Thoracic aorta (tissue), 2 donors: Measurements from ENCODE around the gene ATP1A1. TPM values are rescaled to one million over a fixed set of nuclear protein-coding genes. Genes with fewer than 3 reads are reported as not detected.

Experiments used
- ATAC-seq: fragments of 150-250 bp; one replicate; pipeline ENCODE4 v1.8.0; 2017; ENCODE audit warnings: low read depth; ENCODE audit not compliant: insufficient number of reproducible peaks, low FRiP score
- DNase-seq: peaks from one replicate; pipeline ENCODE4 v3.0.0-alpha.2; 2020; ENCODE audit warnings: low spot score
- H3K27ac ChIP-seq, 2 donors: fragments of 200-600 bp; sonication (generic); 1 replicate in 1 of 2; 2 replicates in 1 of 2; pipeline ENCODE4 v1.5.1; 2016; ENCODE audit warnings: mild to moderate bottlenecking in 2 of 2, moderate library complexity in 2 of 2
- H3K27me3 ChIP-seq: fragments of 200-600 bp; sonication (generic); replicated peaks from 2 replicates; pipeline ENCODE4 v1.6.0; 2016; ENCODE audit warnings: mild to moderate bottlenecking; ENCODE audit not compliant: insufficient read depth
- H3K36me3 ChIP-seq: fragments of 200-600 bp; sonication (generic); one replicate; pipeline ENCODE4 v1.5.1; 2016
- H3K4me1 ChIP-seq, 2 donors: fragments of 200-600 bp; sonication (generic); 1 replicate in 1 of 2; 2 replicates in 1 of 2; pipeline versions ENCODE4 v1.5.1 to v1.6.0; 2016; ENCODE audit warnings: low read depth in 2 of 2, mild to moderate bottlenecking in 1 of 2; ENCODE audit not compliant: control insufficient read depth in 1 of 2
- H3K4me3 ChIP-seq: fragments of 200-600 bp; sonication (generic); 2 replicates; pipeline ENCODE4 v1.5.1; 2016; ENCODE audit warnings: mild to moderate bottlenecking
- H3K9me3 ChIP-seq: fragments of 200-600 bp; sonication (generic); 2 replicates; pipeline ENCODE4 v1.5.1; 2016
- total RNA-seq, 2 donors: library from RNA; depleted of rRNA; stranded (reverse); fragments of >200 nt; gene quantifications; one replicate each; pipeline versions ENCODE4 v1.1.0 to v1.2.3, GENCODE V29; 2016
- TF ChIP-seq, protein P1 (sequence below): fragments of 200-600 bp; sonication (generic); IDR thresholded peaks from one replicate; pipeline ENCODE4 v1.5.1; 2019; ENCODE audit warnings: antibody characterized with exemption

Gene ATP1A1
- total RNA-seq, 2 donors from 2014 or later = 244 to 310 TPM

DNA sequence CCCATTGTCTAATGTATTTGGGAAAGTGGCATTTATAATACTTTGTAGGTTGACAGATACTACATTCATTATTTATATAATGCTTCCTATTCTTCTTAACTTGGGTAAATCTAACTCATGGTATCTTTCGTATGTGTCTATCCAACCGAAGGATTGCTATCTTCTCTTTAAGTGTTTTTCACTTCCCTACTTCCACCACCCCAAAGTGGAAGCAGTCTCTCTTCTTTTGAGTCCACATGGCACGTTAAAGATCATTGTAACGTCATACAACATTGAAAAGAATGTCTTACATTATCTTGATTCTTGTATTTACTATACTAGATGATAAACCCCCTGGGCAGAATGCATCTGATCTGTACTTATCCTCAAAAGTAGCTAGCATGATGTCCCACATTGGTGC is 21.2 kb downstream of the ATP1A1 start:
- ATAC-seq = no peak
- peaks cover 89% of the 10 kb centered on the region for H3K36me3 ChIP-seq
- TF ChIP-seq, protein P1, sequence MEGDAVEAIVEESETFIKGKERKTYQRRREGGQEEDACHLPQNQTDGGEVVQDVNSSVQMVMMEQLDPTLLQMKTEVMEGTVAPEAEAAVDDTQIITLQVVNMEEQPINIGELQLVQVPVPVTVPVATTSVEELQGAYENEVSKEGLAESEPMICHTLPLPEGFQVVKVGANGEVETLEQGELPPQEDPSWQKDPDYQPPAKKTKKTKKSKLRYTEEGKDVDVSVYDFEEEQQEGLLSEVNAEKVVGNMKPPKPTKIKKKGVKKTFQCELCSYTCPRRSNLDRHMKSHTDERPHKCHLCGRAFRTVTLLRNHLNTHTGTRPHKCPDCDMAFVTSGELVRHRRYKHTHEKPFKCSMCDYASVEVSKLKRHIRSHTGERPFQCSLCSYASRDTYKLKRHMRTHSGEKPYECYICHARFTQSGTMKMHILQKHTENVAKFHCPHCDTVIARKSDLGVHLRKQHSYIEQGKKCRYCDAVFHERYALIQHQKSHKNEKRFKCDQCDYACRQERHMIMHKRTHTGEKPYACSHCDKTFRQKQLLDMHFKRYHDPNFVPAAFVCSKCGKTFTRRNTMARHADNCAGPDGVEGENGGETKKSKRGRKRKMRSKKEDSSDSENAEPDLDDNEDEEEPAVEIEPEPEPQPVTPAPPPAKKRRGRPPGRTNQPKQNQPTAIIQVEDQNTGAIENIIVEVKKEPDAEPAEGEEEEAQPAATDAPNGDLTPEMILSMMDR = no peak
- H3K27ac ChIP-seq = no peak overlapping the region
- H3K27me3 ChIP-seq = no peaks in the 10 kb centered on the region
- no peak for DNase-seq
- H3K4me1 ChIP-seq = no peaks in the 10 kb centered on the region
- H3K4me3 ChIP-seq = no peak overlapping the region
- H3K9me3 ChIP-seq = no peaks in the 10 kb centered on the region

DNA sequence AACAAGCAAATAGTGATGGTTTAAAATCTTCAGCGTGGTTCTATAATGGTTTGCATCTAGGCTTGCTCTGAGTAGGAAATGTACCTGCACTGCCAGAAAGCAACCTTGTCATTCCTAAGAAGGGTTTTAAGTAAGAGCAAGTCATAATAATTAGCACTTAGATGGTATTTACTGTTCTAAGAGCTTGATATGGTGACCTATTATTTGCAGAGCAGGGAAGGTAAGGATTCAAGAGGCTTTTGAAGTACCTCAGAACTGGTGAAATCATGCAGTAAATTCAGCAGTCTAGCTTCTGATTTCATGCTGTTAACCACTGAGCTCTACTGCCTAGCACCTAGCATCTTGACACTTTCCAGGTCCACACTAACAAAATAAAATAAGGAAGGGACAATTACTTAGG is 23.7 kb downstream of the ATP1A1 start:
- Histone ChIP-seq H3K27ac (no peak overlapping the region), H3K4me3 (no peak overlapping the region), H3K4me1 (no peaks in the 10 kb centered on the region), H3K27me3 (no peaks in the 10 kb centered on the region), H3K9me3 (no peaks in the 10 kb centered on the region), H3K36me3 (peaks cover 89% of the 10 kb centered on the region)
- DNase-seq (no peak), ATAC-seq (no peak)
- TF ChIP-seq, protein P1 = no peak

DNA sequence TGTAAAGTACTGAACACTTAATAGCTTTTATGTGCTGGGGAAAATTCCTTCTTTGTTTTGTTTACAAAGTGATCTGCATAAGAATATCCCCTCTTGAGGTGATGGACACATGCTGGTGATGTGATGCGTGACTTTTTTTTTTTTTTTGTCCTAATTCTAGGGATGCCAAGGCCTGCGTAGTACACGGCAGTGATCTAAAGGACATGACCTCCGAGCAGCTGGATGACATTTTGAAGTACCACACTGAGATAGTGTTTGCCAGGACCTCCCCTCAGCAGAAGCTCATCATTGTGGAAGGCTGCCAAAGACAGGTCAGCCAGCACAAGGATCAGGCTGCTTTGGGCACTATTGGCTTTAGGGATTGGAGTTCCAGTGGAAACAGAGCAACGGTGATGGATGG is 24.7 kb downstream of the ATP1A1 start:
- TF ChIP-seq, protein P1 = no peak
- peaks cover 87% of the 10 kb centered on the region for H3K36me3 ChIP-seq
- H3K4me1 ChIP-seq = no peaks in the 10 kb centered on the region
- no peaks in the 10 kb centered on the region for H3K27me3 ChIP-seq
- H3K9me3 ChIP-seq = no peaks in the 10 kb centered on the region
- H3K27ac ChIP-seq = no peak overlapping the region
- ATAC-seq (no peak), DNase-seq (no peak)
- H3K4me3 ChIP-seq = no peak overlapping the region

DNA sequence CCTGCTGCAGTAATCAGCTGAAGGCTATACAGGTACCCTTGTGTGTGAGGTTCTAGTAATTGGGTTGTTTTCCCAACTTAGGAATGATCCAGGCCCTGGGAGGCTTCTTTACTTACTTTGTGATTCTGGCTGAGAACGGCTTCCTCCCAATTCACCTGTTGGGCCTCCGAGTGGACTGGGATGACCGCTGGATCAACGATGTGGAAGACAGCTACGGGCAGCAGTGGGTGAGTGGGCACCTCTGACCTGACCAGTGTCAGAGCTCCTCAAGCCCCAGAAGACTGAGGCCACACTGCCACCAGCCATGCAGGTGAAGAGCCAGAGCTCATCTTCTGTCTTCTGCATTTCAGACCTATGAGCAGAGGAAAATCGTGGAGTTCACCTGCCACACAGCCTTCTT is 27.7 kb downstream of the ATP1A1 start:
- Histone ChIP-seq H3K27me3 (no peaks in the 10 kb centered on the region), H3K9me3 (no peaks in the 10 kb centered on the region), H3K36me3 (peaks cover 91% of the 10 kb centered on the region), H3K4me3 (no peak overlapping the region), H3K27ac (no peak overlapping the region), H3K4me1 (no peaks in the 10 kb centered on the region)
- TF ChIP-seq, protein P1 = no peak
- DNase-seq (no peak), ATAC-seq (no peak)

DNA sequence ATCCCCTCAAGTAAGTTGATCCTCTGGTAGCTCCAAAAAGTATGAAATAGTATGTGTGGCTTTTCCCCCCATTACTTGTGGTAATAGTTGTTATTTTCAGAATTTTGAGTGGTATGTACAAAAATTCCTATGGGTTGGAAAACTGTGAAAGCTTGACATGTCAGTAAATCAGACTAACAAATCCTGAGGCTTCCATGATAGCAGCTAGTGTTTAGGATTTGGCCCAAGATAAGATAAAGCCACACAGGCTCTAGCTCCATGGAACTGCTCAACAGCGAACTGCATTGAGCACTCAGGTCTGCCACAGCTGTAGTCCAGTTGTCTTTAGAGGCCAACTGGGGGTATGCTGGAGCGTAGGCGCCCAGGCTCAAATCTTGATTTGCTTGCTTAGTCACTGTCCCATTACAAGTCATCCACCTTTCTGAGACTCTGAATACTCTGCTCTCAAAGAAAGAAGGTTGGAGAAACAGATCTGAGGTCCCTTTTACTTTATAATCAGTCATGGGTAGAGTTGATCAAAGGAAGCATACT is 28.7 kb downstream of the ATP1A1 start:
- H3K4me3 ChIP-seq = no peak overlapping the region
- peaks cover 89% of the 10 kb centered on the region for H3K36me3 ChIP-seq
- DNase-seq (no peak), ATAC-seq (no peak)
- H3K27me3 ChIP-seq = no peaks in the 10 kb centered on the region
- TF ChIP-seq, protein P1 = no peak
- H3K27ac ChIP-seq = peak overlapping the region in 1 of 2 donors; percentile 9
- no peaks in the 10 kb centered on the region for H3K9me3 ChIP-seq
- H3K4me1 ChIP-seq = no peaks in the 10 kb centered on the region
